Cerebellar nuclear complex (tissue), 1 donor: ENCODE results near the gene THRB.

ENCODE experiments used
- DNase-seq, 2 experiments: peaks; one replicate each; lab custom pipeline; 2025; lab: John Stamatoyannopoulos, UW

THRB gene

DNA sequence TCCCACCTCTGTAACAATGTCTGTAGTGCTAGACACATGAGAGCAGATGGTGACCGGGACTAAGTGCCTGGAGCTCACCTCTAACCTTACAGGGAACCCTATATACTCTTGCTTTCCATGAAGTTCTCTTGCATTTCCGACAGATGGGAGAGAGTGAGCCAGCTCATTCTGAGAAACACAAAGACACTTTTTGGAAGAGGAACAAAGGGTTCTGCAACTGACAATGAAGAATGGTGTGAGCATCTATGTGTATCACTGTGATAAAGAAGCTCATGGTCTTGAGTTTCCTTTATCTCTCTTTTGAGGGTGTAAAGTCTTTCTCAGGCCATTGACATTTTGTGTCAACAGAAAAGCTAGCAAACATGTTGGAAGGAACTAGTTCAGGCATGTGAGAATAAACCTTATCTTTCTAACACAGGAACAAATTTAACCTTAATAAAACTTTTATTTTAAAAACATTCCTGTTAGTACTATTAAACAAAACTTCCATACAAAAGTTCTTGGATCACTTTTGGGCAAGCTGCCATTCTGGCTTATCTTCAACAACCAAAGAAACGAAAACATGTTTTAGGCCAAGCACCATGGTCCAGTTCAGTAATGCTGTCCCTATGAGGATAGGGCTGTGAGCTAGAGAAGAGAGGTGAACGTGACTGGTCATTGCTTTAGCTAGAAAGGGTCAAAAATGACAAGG lies 142.7 kb downstream of the THRB start:
- no peak for DNase-seq

DNA sequence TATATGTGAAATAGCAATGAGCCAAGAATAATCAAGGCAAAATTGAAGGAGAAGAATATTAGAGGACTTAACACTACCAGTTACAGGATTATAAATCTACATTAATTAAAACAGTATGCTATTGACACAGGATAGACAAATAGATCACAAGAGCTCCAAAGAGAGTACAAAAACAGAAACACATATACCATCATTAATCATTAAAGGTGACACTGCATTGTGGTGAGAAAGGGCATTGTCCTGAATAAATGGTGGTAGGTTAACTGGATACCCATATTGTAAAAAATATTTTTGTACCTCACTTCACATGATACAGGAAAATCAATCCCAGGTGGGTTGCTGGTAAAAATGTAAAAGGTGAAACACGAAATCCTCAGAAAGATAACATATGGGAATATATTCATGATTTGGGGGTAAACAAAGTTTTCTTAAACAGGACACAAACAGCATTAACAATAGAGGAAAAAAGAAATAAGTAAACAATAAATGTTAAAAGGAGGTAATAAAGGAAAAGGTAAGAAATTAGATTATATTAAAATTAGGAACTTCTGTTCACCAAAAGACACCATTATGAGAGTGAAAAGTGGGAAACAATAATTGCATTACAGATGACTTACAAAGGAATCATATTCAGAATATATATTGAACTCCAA lies 145.2 kb downstream of the THRB start:
- no peak for DNase-seq

DNA sequence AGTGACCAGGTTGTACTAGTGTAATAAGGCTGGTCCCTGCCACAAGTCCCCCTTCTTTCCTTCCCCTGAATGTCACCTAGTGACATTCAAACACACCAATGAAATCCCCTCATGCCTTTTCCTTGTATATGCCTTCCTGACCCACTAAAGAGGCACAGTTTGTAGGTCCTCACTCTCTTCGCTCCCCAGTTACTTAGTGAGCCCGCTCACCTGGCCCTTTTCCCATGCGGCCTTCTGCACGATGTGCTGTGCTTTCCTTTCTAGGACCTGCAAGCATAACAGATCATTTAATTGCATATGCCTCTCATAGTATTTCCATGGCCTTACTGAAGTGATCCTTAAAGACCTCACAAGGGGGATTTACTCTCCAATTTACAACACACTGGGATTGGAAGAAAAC lies 146.3 kb downstream of the THRB start:
- no peak for DNase-seq

DNA sequence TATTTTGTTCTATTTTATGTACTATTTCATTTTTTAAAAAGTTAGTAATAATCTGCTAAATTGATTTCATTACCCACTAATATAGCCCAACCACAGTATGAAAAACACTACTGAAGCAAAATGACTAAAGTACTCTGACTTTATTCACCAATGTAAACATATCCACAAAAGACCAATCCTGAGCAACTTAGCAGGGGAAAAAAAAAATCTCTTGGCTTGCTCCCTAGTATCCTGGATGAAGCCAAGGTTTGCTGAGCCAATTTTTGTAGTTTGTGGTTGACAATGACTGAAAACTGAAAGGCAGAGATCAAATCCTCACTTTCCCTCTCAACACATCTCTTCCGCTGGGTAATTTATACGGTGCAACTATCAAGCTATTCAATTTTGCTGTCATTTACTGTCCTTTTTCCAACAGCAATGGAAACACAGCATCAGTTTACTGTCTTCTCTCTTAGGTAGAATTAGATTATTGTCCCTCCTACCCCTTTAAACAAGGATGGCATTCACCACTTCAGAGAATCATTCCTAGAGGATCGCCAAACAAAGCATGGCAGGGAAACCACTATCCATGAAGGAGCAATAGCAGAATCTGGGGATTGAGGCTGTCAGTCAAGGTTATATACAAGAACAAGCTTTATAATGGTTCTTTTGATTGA lies 149.7 kb downstream of the THRB start:
- DNase-seq = no peak

DNA sequence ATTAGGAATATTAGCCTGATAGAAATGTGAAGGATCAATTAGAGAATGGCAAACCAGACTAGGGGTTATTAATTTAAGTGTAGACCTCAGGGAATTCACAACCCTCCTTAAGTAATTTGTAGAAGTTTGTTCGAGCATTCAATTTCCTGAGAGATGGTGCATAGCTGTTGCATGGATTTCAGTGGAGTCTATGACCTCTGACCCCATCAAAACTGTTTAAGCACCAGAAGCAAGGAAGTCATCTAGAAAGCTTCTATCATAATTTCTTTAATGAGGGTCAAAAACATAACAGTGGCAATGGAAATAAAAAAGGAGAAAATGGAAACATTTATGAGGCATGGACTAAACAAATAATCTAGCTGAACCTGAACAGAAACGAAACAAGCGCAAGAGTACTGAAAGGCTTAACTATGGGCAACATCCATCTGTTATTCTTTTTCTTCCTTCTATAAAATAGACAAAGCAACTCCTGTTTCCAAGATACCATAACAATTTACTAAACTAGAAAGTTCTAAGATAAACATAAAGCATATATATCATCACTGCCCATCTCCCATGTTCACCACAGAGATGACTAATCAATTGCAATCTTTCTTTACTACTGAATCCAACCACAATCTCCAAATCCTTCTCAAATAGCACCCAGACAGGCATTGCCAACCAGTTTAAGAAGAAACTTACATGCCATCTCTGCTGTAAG lies 151.4 kb downstream of the THRB start:
- DNase-seq = no peak

DNA sequence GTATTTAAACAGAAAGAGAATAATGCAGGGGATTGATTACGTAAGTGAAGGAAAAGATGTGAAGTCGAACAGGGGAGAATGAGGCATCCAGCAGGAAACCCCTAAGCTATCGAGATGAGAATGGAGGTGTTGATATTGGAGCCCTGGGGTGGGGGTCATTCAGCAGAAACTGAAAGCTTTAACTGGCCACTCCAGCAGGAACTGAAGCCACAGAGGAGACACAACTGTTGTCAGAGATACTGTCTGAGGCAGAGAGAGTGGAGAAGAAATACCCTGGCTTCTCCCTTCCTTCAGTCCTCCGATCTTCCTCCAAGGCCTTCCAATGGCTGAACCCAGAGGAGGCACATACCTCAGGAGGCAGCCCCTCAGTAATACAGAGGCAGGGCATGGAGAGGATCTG lies 152.4 kb downstream of the THRB start:
- no peak for DNase-seq

DNA sequence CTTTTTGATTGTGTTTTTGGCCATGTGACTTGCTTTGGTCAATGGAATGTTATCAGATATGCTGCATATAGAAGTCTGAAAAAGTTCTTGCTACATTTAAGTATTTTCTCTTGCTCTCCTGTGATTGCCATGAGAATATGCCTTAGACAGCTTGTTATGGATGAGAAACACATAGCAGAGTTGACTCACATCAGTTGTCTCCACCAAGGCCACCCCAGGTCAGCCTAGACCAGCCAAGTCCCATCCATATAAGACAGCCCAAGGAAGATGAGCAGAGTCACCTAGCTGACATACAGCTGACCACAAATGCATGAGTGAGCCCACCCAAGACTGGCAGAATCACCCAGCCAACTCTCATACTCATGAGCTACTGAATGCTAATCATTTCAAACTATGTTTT lies 153.0 kb downstream of the THRB start:
- no peak for DNase-seq

DNA sequence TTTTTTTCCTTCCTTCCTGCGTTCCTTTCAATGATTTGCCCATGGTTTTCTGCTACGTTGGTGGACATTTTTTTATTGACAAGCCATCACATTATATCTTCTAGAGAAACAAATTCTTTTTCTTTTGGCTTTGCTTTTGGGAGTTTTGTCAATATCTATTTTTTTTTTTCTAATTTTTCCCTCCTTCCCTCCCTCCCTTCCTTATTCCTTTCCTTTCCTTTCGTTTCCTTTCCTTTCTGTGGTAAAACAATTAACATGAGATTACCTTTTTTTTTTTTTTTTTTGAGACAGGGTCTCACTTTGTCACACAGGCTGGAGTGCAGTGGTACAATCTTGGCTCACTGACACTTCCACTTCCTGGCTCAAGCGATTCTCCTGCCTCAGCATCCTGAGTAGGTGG lies 153.7 kb downstream of the THRB start:
- no peak for DNase-seq

DNA sequence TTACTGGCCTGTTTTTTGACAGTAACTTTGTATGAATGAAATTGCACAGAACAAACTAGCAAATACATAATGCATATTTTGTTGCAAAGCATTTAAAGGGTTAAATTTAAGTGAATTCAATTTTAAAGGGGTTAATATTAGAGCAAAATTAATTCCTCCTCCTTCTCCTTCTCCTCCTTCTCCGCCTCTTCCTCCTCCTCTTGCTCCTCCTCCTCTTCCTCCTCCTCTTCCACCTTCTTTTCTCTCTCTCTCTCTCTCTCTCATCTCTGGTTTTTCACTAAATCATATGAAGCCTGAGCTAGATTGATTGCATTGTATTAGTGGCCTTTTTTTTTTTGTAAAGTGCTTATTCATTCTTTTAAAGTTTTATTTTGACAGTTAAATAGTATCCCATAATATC lies 154.5 kb downstream of the THRB start:
- no peak for DNase-seq

DNA sequence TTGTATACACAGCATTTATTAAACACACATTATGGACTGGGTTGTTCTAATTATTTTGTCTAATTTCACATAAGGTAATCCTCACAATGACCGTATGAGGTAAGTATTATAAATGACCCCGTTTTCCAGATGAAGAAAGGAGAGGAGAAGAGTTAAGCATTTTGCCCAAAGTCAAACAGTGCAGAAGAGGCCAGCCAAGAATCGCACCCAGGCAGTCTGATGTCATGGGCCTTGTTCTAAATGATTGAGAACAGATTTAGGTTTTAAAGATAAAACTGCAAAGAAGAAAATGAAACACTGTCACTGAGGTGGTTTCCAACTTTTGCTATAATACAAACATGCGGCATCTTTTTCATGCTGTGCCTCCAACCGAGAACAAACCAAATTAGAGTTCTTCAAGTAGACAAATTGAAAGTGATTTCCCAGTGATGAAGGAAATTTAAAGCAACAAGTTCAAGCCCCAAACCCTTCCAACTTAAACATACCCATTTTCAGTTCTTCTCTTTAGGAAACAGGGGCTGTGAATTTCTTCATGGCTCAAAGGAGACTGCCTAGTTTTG lies 155.3 kb downstream of the THRB start:
- no peak for DNase-seq

DNA sequence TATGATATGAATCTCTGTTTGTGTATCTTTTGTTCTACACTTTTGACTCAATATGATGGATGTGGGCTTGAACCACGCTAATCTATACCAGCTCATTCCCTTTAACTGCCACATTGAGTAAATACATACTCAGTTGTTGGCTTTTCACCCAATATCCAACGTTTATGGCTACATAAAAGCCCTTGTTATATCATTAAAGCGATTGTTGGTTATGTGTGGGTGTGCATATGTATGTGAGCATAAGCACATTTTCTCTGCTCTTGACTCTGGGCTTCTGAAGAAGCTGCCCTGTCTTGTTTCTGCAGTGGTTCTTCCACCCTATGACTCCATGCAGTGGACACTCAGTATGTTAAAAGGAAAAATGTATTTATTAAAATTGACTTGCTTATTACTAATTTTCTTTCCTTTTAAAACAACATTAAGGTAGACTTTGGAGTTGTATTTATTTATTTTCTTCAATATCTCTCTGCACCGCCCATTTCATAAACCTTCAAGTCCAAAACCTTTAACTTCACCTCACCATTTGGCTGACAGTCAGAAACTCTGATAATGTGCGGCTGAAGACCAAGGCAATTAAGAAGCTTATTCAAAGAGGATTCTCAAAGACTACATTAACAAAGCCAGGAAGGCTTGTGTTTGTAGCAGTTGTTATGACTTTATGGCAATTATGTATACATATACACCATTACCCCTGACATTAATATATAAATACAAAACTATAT lies 156.1 kb downstream of the THRB start:
- no peak for DNase-seq

DNA sequence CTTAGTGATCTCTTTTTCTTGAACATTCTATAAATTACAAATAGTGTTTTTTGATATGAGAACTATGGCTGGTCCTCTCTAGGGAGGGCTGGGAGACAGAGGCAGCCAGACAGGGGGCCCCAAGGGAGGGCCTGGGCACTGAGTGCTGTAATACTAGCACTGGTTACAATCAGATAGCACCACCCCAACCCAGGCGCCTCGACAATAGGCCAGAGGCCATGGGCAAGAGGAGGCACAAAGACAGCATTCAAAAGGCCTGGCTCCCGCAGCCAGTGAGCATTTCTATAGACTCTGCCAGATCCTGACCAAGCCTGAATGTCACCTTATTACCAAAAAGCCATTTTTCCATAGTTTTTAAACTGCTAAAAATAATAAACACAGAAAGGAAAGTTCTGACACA lies 158.5 kb downstream of the THRB start:
- no peak for DNase-seq

DNA sequence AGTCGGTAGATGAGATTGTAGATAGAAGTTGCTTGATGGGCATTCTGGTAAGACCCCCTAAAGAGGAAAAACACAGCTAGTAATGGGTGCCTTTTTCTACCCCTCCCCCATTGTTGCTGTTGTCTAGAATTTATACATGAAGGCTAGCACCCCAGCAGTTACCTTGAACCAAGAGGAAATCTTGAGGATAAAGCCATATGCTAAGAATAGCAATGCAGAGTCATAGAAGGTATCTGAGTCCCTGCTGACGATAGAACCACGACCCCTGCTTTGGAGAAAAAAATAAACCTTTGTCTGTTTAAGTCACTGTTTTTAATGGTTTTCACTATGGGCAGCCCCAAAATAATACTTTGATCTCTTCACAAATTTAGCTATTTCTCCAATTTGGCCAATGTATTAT lies 162.6 kb downstream of the THRB start:
- DNase-seq = no peak

DNA sequence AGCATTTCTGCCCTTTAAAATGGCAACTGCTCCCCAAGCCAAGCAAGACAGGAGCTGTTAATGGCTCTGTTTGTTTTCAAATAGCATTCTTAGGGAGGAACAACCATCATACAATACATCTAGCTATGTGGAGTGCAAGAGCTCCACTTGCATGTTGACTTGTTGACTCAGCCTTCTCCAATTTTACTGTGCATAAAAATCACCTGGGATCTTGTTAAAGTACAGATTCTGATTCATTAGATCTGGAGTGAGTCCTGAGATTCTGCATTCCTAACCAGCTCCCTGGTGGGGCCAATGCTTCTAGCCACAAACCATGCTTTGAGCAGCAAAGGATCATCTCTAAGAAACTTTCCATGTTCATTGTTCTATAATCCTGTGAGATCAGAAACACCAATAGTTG lies 171.4 kb downstream of the THRB start:
- DNase-seq = no peak

DNA sequence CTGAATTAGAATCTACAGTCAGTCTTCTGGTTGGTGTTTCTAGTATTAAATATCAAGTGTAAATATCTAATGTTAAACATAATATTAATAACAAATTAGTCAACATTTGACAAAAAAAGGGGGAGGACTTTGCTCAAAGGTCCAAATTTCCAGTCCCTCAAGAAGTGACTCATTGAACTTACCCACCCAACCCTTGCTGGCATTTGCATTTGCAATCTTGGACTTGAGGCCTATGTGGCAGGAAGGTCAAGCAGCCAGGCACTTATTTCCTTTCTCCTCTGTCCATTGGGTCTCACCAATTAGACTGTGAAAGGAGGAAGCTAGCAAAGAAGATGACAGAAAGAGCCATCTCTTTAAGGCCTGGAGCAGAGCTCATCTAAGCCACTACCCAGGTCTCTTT lies 174.0 kb downstream of the THRB start:
- DNase-seq = no peak

DNA sequence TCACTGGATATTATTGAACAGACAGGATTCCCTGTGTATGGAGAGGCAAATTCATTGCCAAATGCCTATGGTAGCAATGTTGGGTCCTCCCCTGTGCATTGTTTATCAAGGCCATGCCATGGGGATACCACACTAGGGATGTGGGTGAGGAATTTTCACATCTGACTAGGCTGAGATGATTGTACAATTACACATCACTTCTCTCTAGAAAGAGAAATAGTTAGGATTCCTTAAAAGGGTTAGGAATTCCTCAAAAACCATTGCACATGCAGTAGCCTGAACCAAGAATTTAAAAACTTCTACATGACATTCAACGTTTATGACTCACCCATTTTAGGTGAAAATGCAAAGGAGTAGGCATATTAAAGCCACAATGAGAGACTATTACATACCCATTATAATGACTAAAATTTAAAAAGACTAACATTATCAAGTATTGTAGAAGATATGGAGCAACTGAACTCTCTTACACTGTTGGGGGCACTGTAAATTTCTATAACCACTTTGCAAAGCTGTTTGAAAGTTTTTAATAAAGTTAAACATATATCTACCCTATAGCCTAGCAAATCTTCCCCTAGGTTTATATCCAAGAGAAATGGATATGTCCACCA lies 175.9 kb downstream of the THRB start:
- DNase-seq = no peak

DNA sequence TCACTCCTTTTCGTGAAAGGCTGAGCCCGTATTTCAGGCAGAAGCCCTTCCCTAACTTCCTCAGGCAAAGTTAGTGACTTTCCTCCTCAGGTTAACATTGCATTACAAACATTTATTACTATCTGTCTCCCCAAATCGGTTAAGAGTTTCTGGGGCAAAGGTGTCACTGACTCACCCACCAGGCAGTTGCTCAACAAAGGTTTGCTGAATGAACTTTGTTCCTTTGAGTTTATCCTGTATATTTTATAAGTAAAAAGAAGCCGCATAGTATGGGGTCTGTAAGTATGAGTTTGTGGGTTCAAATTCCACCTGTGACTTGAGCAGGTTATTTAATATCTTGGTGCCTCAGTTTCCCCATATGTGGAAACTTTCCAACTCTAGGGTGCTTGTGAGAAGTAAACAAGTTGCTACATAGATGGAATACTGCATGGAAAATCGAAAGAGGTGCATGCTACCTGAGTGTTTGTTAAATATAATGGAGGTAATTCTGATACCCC lies 177.7 kb downstream of the THRB start:
- DNase-seq = no peak

DNA sequence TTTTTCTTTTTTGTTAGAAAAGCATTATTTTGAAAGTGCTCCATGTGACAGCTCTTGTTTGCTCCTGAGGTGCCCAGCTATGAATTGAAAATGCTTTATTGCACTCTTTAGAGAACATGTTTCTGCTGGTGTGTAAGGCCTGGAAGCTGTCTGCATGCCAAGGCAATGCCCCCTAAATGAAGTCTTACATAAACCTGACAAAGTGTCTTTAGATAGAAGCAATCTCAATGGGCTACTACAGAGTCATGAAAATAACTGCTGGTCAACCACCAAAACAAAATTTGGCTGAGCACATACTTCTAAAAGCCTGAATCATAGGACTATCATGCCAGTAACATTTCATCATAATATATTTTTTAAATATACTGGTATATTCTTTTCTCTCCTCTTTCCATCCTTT lies 178.7 kb downstream of the THRB start:
- DNase-seq = no peak

DNA sequence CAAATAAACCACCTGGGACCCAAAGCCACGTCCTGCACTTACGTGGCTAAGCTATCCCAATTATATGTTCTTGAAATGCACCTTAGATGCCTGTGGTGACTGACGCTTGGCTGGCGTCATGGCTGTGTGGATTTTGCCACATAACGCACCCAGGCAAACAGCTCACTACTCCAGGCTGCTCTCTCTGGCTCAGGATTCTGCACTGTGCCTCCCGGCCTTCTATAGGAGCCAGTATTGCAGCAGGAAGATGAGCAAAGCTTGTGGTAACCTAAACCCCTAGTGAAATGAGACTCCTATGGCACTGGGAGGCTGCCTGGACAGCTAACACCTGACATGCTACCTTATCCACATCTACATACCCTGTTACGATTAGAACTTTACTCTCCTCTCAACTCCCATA lies 179.3 kb downstream of the THRB start:
- no peak for DNase-seq

DNA sequence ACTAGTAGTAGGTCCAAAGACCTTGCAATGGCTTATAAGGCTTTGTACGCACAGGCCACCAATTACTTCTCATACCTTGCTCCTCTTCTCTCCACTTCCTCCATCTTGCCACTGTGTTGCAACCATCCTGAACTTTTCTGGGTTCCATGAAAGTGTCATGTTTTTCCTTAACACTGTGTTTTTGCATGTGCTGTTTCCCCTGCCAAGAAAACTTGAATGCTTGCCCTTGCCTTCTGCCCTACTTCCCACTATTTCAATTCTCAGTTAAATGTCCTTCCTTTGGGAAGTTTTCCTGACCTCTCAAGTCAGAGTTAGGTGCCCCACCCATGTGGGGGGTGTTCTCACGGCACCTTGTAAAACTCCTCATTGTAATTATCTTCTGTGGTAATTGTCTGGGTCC lies 182.8 kb downstream of the THRB start:
- no peak for DNase-seq

DNA sequence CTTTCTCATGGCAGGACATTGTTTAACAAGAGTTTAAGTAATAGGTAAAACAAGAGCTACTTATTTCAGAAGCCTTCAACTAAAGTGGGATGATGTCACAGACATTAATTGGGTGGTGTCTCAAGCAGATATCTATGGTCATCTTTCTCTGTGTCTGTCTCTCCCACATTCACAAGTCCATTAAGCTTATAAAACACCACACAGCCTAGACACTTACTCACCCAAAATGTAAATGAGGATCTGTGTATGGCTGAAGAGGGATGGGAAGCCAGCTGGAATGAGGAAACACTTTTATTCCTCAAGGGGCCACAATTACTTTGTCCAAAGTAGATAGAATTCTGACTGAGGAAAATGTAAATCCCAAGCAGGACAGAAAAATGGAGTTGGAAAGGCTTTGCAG lies 183.8 kb downstream of the THRB start:
- DNase-seq = no peak
